Endothelial cell of hepatic sinusoid (primary cell): ENCODE results near the gene CELF2.

Source experiments
- in situ Hi-C: cut with HindIII; loops from 2 replicates; pipeline ENCODE4 v1.10.0; 2017; ENCODE audit warnings: low sequenced_read_pairs

The CELF2 gene

GRCh38 chr10:11050301-11051287 lies 32.9 kb downstream of the CELF2 start:
- in situ Hi-C loops = no loop called here

DNA sequence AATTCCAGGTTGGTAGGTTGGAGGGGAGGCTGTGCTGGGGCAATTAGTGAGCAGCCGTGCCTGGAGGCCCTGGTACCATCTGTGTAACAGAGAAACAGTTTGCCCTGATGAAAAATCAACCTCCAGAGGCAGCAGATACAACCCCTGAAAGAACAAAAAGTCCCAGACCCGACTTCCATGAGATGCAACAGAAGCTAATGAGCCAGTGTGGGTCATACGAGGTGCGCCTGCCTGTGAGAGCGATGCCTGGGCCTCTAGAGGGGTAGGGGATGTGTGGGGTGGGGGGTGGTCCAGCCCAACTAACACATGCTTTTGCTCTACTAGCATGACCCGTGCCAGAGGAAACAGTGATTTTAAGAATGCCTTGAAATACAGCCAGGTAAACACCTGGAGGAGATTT lies 39.3 kb downstream of the CELF2 start:
- in situ Hi-C loops = no loop called here

GRCh38 chr10:11057448-11057847 lies 39.8 kb downstream of the CELF2 start:
- in situ Hi-C loops = no loop called here

GRCh38 chr10:11057994-11058393 lies 40.3 kb downstream of the CELF2 start:
- in situ Hi-C loops = no loop called here

DNA sequence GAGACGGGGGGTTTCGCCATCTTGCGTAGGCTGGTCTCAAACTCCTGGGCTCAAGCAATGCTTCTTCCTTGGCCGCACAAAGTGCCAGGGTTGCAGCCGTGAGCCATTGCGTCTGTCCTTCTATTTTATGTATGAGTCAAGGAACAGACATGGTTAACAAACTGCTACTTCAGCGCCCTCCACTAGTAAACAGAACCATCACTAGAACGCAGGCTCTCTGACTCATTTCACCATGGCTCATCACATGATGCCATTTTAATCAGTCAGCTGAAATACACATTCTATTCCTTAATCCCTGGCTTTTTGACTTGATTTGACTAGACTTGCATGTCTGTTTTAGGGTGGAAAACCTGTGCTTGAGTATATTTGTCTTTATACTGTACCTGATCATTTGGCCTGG lies 41.3 kb downstream of the CELF2 start:
- in situ Hi-C loops = no loop called here

DNA sequence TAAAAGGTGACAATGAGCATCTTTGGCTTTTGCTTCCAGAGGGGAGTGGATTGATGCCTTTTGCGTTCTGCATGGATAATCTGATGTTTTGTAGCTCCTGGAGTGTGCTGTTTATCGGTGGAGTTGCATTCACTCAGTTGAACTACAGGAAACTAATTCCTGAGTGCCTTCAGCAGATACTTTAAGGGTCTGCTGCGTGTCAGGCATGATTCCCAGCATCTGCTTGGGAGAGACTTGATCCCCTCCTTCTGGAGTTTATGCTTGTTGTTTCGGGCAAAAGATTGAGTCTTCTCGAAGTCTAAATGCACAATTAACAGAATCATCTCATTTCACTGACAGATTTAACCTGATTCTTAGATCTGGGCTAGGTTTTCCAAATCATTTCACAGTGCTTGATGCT lies 46.2 kb downstream of the CELF2 start:
- in situ Hi-C loops = no loop called here

- in situ Hi-C loops = no loop called here
Observed at GRCh38 chr10:11064832-11065231, 47.2 kb downstream of the CELF2 start.

GRCh38 chr10:11065567-11065966 lies 47.9 kb downstream of the CELF2 start:
- in situ Hi-C loops = no loop called here

GRCh38 chr10:11066520-11066919 lies 48.8 kb downstream of the CELF2 start:
- in situ Hi-C loops = no loop called here

DNA sequence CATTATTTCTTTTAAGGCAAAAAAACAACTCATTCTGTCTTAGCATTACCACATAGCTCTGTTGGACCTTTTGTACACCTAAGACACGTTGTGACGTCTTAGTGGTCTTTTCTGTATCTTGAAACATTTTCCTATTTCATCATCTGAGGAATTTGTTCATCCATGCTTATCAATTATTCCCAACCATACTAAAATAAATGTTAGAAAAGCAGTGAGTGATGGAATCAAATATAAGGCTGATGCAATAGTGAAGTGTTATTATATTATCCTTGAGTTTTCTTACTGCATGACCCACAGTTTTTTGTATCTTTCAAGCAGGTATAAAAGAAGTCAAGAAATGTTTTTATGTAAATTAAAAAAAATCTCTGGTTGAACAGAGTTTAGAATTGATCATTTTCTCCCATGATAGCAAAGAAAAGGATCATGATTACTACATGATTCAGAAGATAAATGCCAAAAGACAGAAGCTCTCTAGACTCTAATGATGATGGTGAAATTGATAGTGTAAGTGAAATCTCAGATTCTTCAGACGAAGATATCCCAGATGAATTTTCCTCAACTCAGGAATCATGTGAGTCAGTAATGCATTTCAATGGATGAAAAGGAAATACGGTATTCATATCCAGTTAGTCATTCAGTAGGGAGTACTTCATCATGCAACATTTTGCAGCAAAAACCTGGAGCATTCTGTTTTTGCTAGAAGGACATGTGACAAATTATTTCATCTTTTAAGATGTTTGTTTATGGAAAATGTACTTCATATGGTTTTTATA lies 51.4 kb downstream of the CELF2 start:
- in situ Hi-C loops = no loop called here

- in situ Hi-C loops = no loop called here
Observed at GRCh38 chr10:11073410-11073809, 55.7 kb downstream of the CELF2 start.

GRCh38 chr10:11074536-11075267 lies 57.0 kb downstream of the CELF2 start:
- in situ Hi-C loops = no loop called here

GRCh38 chr10:11076221-11076620 lies 58.5 kb downstream of the CELF2 start:
- in situ Hi-C loops = no loop called here

GRCh38 chr10:11080564-11080984 lies 62.9 kb downstream of the CELF2 start:
- in situ Hi-C loops = no loop called here

DNA sequence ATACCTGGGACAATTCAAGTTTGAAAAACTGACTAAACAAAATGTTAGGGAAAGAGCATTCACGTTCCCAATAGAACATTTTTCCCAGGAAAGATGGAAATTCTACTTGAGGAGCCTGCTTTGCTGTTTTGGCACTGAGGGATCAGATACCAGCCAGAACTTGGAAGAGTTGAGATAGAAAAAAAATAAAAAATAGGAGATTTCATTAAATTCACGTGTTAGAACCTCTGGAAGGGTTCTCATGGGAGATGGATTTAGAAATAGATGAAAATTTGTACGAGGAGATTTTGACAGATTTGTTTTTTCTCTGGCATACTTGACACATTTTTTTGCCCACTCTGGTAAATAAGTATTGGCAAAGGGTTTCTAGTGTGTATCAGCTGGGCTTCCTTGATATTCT lies 63.7 kb downstream of the CELF2 start:
- in situ Hi-C loops = no loop called here

DNA sequence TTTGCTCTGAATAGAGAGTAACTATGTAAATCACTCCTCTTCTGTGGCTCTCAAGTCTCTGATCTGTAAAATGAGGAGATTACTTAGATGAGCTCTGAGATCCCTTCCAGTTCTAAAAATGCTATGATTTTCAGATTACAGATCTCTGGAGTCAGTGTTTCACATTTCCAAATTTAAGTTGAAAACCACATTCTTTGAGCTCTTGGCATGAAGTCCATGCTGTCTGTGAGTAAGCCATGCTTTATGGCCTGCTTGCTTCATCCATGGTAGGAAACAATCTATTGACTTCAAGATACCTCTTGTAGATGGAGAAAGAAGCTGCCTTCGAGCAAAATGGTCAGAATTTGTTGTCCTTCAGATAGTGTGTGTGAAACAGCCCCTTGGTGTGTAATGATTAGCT lies 64.9 kb downstream of the CELF2 start:
- in situ Hi-C loops = no loop called here

DNA sequence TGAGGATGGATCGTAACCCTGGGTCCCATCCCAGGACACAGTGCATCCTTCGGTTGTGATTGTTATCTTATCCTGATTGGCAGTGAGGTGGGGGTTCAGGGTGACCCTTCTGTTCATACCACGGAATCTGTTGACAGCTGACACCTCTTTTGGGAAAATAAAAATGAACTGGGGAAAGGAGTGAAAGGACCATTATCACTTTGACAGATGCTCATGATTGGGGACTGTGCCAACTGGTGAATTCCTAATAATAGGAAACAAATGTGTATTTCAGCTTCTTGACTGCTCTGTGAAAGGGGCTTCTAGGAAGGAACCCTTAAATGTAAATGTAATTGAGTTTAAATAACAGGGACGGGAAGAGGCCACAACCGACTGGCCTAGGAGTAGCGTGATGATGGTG lies 65.4 kb downstream of the CELF2 start:
- in situ Hi-C loops = no loop called here

GRCh38 chr10:11085545-11085944 lies 67.9 kb downstream of the CELF2 start:
- in situ Hi-C loops = no loop called here

GRCh38 chr10:11086177-11086840 lies 68.6 kb downstream of the CELF2 start:
- in situ Hi-C loops = no loop called here

DNA sequence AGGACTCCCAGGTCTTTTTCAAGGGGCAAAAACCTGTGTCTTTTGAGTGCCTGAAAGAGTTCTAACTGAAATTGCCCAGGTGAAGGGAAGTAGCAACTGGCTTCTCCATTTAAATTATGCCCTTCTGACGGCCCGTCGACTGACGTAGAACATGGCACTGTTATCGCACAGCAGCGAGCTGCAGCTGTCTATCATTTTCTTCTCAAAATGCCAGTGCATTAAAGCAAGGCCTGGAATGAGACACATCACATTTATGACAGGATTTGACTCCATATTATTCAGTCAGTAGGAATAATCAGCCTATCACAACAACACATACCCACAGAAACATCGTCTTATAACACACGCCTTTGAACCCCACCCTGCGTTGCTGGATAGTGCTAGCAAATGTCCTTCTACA lies 69.7 kb downstream of the CELF2 start:
- in situ Hi-C loops = no loop called here

- in situ Hi-C loops = no loop called here
Observed at GRCh38 chr10:11088709-11089108, 71.0 kb downstream of the CELF2 start.
